Thyroid gland (tissue), 4 donors: ENCODE results near the gene INTS1. TPM values are rescaled to one million over a fixed set of nuclear protein-coding genes. Genes with fewer than 3 reads are reported as not detected.

ENCODE experiments used
- DNase-seq, 2 donors: peaks; one replicate each; pipeline ENCODE4 v3.0.0-alpha.2; 2019
- H3K27ac ChIP-seq, 3 donors: fragments of 200-600 bp; sonication (generic); 1 replicate in 2 of 3; 2 replicates in 1 of 3; pipeline ENCODE4 v1.5.1; 2016 to 2019; ENCODE audit warnings: mild to moderate bottlenecking in 1 of 3, moderate library complexity in 1 of 3
- H3K27me3 ChIP-seq: fragments of 200-600 bp; sonication (generic); one replicate; pipeline ENCODE4 v1.5.1; 2019
- H3K36me3 ChIP-seq, 2 donors: fragments of 200-600 bp; sonication (generic); one replicate each; pipeline ENCODE4 v1.5.1; 2016 to 2019
- H3K4me1 ChIP-seq, 2 donors: fragments of 200-600 bp; sonication (generic); one replicate each; pipeline ENCODE4 v1.5.1; 2017 to 2019
- H3K4me3 ChIP-seq, 3 donors: fragments of 200-600 bp; sonication (generic); replicated peaks in 1 of 3; 1 replicate in 2 of 3; 2 replicates in 1 of 3; pipeline ENCODE4 v1.5.1; 2016; ENCODE audit warnings: mild to moderate bottlenecking in 1 of 3
- H3K9me3 ChIP-seq: fragments of 200-600 bp; sonication (generic); one replicate; pipeline ENCODE4 v1.5.1; 2017
- POLR2A ChIP-seq, 2 donors: fragments of 450-650 bp; IDR thresholded peaks; one replicate each; pipeline ENCODE4 v1.6.1; 2017; ENCODE audit warnings: antibody characterized with exemption in 2 of 2, mild to moderate bottlenecking in 2 of 2, moderate library complexity in 1 of 2
- WGBS, 2 donors: methylation state at CpG; one replicate each; pipeline ENCODE4 v1.1.5; 2017; 5-methylcytosine and 5-hydroxymethylcytosine counted together
- intact Hi-C: fragments of 100-400 bp; cut with DNase I; formaldehyde crosslinking; loops from one replicate; pipeline ENCODE4 v1.15.1; 2023
- total RNA-seq, 4 donors: library from RNA; depleted of rRNA; stranded (reverse); fragments of >200 nt; gene quantifications; one replicate each; pipeline ENCODE4 v1.2.3, GENCODE V29; 2016
- TF ChIP-seq, protein P1 (sequence below), 6 experiments: fragments of 200-600 bp in 3 of 6; fragments of 450-650 bp in 3 of 6; sonication (generic) in 3 of 6; IDR thresholded peaks; one replicate each; pipeline ENCODE4 v1.5.1; 2016 to 2019; ENCODE audit warnings: antibody characterized with exemption in 6 of 6, mild to moderate bottlenecking in 2 of 6, inconsistent platforms in 1 of 6, moderate library complexity in 1 of 6

INTS1 gene
- total RNA-seq, 4 donors from 2014 or later = 34.5 to 72.3 (median 65.5) TPM

DNA sequence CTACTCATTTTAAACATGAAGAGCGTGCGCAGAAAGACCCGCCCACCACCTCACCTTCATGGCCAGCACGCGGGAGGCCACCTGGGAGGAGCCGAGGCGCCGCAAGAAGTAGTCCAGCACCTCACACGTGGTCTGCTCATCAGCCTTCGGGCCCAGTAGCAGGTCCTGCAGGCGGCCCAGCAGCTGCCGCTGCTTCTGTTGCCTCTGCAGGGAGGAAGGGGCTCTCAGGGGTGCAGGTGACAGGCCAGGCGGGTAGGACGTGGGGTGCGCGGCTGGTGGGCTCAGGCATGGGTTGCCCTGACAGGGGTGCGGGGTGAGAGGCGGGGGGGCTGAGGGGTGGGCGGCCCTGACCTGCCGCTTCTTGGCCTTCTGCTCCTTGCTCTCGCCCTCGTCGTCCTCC is 17.6 kb downstream of the INTS1 start:
- Histone ChIP-seq H3K4me1 (no peaks in the 10 kb centered on the region), H3K36me3 (peaks cover 53 to 63% of the 10 kb centered on the region in 2 donors), H3K27me3 (no peaks in the 10 kb centered on the region), H3K4me3 (no peak overlapping the region), H3K27ac (no peak overlapping the region), H3K9me3 (no peaks in the 10 kb centered on the region)
- no peak for DNase-seq
- 80 to 98% methylated on average over 3 to 10 of the region's 23 CpGs for WGBS, 2 donors
- intact Hi-C loops = no loop called here
- TF ChIP-seq POLR2A (IDR thresholded peaks at IDR 0.05) = no peak
- TF ChIP-seq, protein P1, sequence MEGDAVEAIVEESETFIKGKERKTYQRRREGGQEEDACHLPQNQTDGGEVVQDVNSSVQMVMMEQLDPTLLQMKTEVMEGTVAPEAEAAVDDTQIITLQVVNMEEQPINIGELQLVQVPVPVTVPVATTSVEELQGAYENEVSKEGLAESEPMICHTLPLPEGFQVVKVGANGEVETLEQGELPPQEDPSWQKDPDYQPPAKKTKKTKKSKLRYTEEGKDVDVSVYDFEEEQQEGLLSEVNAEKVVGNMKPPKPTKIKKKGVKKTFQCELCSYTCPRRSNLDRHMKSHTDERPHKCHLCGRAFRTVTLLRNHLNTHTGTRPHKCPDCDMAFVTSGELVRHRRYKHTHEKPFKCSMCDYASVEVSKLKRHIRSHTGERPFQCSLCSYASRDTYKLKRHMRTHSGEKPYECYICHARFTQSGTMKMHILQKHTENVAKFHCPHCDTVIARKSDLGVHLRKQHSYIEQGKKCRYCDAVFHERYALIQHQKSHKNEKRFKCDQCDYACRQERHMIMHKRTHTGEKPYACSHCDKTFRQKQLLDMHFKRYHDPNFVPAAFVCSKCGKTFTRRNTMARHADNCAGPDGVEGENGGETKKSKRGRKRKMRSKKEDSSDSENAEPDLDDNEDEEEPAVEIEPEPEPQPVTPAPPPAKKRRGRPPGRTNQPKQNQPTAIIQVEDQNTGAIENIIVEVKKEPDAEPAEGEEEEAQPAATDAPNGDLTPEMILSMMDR (IDR thresholded peaks at IDR 0.05) = no peak

DNA sequence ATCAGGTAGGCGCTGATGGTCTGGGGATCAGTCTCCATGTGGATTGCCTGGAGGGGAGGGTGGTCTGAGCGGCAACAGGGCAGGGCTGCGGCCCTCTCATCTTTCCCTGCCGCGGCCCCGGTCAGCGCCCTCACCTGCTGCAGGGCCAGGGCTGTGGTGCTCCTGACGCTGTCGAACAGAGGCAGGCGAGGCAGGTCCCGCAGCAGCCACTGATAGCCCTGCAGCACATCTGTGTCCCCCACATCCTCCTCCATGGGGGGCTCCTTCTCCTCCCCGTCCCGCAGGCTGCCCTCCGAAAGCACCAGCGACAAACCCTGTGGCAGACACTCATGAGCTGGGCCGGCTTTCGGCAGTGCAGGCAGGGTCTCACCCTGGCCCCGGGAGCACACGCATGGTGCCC is 19.0 kb downstream of the INTS1 start:
- 93 to 97% methylated on average over 9 to 17 of the region's 19 CpGs for WGBS, 2 donors
- intact Hi-C loops = no loop called here

DNA sequence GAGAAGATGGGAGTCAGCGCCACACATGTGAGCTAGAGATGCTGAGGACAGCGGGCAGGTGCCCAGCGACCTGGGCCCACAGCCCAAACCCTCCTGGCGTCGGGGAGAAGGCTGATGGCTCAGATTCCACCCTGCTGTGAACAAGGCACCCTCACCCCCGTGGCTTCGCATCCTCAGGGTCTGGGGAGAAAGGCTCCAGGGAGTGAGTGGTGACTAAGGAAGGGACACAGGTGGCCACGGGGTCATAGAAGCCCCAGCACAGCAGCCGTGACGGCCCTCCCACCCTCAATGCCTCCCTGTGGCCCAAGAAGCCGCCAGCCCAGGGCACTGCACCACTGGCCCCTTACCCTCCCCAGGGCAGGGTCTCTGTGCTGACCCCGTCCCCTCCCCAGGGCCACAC is 19.6 kb downstream of the INTS1 start:
- intact Hi-C loops = no loop called here
- no peak overlapping the region for H3K27ac ChIP-seq
- H3K4me3 ChIP-seq = no peak overlapping the region
- TF ChIP-seq, protein P1 (IDR thresholded peaks at IDR 0.05) = no peak
- no peak for TF ChIP-seq POLR2A (IDR thresholded peaks at IDR 0.05)
- no peaks in the 10 kb centered on the region for H3K27me3 ChIP-seq
- WGBS, 2 donors = 94 to 98% methylated on average over 8 to 10 of the region's 12 CpGs
- H3K9me3 ChIP-seq = no peaks in the 10 kb centered on the region
- DNase-seq = no peak
- no peaks in the 10 kb centered on the region for H3K4me1 ChIP-seq
- peaks cover 70 to 72% of the 10 kb centered on the region in 2 donors for H3K36me3 ChIP-seq

More for the DNA sequence above, 19.0 kb downstream of the INTS1 start:
- H3K27me3 ChIP-seq = no peaks in the 10 kb centered on the region
- H3K27ac ChIP-seq = no peak overlapping the region
- H3K4me3 ChIP-seq = no peak overlapping the region
- H3K36me3 ChIP-seq = peaks cover 65 to 72% of the 10 kb centered on the region in 2 donors
- no peak for DNase-seq
- H3K4me1 ChIP-seq = no peaks in the 10 kb centered on the region
- TF ChIP-seq, protein P1 (IDR thresholded peaks at IDR 0.05) = no peak
- no peak for TF ChIP-seq POLR2A (IDR thresholded peaks at IDR 0.05)
- no peaks in the 10 kb centered on the region for H3K9me3 ChIP-seq

DNA sequence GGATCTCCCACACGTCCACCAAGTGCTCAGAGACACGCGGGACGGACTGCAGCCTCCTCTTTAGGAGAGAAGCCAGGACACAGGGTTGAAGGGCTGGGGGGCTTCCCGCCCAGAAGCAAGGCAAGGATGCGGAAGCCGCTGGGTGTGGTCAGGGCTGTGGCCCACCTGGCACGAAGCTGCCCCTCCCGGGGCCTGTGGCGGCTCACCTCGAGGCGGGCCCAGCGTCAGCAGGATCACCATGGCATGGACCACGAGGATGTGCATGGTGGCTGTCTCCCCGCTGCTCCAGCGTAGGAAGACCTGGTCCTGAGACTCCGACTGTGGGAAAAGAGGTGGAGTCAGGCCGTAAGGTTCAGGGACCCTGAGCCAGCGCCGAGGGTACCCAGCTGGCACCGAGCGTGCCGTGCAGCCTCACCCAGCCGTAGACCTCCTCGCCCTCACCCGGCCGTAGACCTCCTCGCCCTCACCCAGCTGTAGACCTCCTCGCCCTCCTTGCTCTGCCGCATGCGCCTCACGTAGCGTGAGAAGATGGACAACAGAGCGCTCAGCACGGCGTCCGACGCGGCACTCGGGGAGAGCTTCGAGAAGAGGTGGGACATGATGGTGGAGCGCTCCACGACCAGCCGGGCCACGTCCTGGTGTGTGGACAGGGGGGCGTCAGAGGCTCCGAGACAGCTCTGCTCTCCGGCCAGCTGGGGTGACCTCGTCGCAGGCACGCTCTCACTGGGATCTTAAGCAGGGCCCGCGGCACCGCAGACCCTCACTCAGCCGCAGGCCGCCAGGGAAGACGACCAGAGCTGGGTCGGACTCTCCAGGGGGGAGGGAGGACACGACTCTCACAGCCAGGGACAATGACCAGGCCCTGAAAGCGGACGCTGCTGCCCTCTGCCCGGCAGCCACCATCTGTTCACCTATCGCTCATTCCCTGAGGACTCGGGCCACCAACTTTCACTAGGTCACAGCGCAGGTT is 20.4 kb downstream of the INTS1 start:
- H3K9me3 ChIP-seq = no peaks in the 10 kb centered on the region
- H3K4me3 ChIP-seq = no peak overlapping the region
- no peak for DNase-seq
- no peak for TF ChIP-seq POLR2A (IDR thresholded peaks at IDR 0.05)
- TF ChIP-seq, protein P1 (IDR thresholded peaks at IDR 0.05) = no peak
- intact Hi-C loops = no loop called here
- H3K4me1 ChIP-seq = no peaks in the 10 kb centered on the region
- H3K27me3 ChIP-seq = no peaks in the 10 kb centered on the region
- peaks cover 62 to 66% of the 10 kb centered on the region in 2 donors for H3K36me3 ChIP-seq
- WGBS, 2 donors = 97% methylated on average over 45 to 49 of the region's 65 CpGs
- H3K27ac ChIP-seq = no peak overlapping the region

DNA sequence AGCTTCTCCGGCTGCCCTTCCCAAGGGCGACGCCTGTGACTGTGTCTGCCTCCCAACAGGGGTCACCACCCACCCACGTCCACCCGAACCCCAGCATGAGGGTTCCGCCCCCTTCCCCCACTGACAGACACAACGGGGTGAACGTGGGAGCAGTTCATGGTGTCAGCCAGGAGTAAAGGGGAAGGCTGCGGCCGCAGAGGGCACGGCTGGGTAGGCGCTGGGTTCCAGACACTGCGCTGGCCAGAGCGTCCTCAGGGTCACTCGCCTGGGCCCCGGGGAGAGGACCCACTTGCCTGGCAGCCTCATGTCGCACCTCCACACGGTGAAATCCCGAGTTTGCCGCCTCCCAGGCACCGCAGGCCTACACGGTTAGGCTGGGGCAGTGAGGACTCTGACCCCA is 21.1 kb downstream of the INTS1 start:
- H3K9me3 ChIP-seq = no peaks in the 10 kb centered on the region
- whole genome bisulfite sequencing, 2 donors = 94 to 96% methylated on average over 18 to 22 of the region's 22 CpGs
- H3K4me3 ChIP-seq = no peak overlapping the region
- H3K4me1 ChIP-seq = no peaks in the 10 kb centered on the region
- TF ChIP-seq, protein P1 (IDR thresholded peaks at IDR 0.05) = no peak
- no peak for TF ChIP-seq POLR2A (IDR thresholded peaks at IDR 0.05)
- no peak overlapping the region for H3K27ac ChIP-seq
- H3K27me3 ChIP-seq = no peaks in the 10 kb centered on the region
- H3K36me3 ChIP-seq = peaks cover 60 to 70% of the 10 kb centered on the region in 2 donors
- DNase-seq = no peak
- intact Hi-C loops = no loop called here
